Measurements from ENCODE around the gene TCF20.

The TCF20 gene

DNA sequence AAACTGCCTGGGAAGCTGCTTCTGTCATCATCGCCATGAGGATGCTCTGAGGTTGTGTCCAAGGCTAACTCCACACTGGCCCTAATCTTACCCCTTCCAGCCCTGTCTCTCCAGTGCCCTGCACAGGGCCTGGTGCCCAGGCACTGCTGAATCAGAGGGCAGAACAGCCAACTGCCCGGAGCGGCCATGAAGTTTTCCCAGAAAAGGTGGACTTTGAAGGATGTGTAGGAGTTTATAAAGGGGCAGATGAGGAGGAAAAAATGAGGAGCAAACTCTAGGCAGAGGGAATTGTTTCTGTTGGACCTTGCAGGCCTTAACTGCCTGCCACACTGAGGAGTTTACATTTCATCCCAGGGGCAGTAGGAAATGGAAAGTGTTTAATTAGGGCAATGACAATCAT, 39.4 kb upstream of the TCF20 start:
- no peaks in the 10 kb centered on the region for H3K9me3 ChIP-seq (ENCODE audit: insufficient read depth, low read depth, low read length)
- no peak overlapping the region for H3K9ac ChIP-seq (ENCODE audit: low read depth, low read length)
- H3K4me3 ChIP-seq (ENCODE audit: low read length): no peak overlapping the region
- no peak overlapping the region for H3K27ac ChIP-seq (ENCODE audit: low read depth, low read length)
- H3K36me3 ChIP-seq (ENCODE audit: insufficient read depth, low read length): no peaks in the 10 kb centered on the region
- H3K27me3 ChIP-seq (ENCODE audit: insufficient read depth, low read length): 0 out of 2 replicates have a peak, but pooled peaks cover 3% of the 10 kb centered on the region
- H3K4me1 ChIP-seq (ENCODE audit: insufficient read depth, low read length): peaks cover 24% of the 10 kb centered on the region
- 91% methylated on average over 3 of the region's 3 CpGs for WGBS

DNA sequence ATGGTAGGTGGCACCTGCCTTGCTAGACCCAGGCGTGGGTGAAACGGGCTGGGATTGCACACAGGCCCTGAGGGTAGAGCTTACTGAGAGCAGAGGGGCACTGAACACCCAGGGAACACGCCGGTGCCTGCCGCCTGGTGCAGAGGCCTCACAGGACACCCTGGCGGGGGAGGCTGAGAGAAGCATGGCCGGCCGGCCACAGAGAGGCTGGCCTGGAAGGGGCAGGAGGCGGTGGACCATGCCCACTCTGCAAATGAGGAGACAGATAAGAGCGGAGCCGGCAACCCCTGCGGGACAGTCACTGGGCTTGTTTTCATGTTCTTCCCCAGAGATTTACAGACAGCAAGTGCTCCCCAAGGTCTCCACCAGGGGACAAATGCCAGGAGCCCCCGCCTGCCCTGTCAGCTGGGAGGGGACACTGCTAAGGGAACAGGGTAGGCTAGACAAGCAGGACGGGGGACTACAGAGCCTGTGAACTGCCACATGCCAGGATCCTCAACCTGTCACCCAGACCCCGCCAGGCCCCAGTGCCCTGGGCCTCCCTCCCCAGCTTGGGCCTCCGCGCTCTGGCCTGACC, 38.5 kb upstream of the TCF20 start:
- no peak overlapping the region for H3K27ac ChIP-seq (ENCODE audit: low read depth, low read length)
- H3K4me3 ChIP-seq (ENCODE audit: low read length): no peak overlapping the region
- WGBS: 89% methylated on average over 17 of the region's 17 CpGs
- H3K36me3 ChIP-seq (ENCODE audit: insufficient read depth, low read length): no peaks in the 10 kb centered on the region
- H3K4me1 ChIP-seq (ENCODE audit: insufficient read depth, low read length): peaks cover 23% of the 10 kb centered on the region
- 0 out of 2 replicates have a peak, but pooled peaks cover 9% of the 10 kb centered on the region for H3K27me3 ChIP-seq (ENCODE audit: insufficient read depth, low read length)
- H3K9me3 ChIP-seq (ENCODE audit: insufficient read depth, low read depth, low read length): no peaks in the 10 kb centered on the region
- H3K9ac ChIP-seq (ENCODE audit: low read depth, low read length): no peak overlapping the region

DNA sequence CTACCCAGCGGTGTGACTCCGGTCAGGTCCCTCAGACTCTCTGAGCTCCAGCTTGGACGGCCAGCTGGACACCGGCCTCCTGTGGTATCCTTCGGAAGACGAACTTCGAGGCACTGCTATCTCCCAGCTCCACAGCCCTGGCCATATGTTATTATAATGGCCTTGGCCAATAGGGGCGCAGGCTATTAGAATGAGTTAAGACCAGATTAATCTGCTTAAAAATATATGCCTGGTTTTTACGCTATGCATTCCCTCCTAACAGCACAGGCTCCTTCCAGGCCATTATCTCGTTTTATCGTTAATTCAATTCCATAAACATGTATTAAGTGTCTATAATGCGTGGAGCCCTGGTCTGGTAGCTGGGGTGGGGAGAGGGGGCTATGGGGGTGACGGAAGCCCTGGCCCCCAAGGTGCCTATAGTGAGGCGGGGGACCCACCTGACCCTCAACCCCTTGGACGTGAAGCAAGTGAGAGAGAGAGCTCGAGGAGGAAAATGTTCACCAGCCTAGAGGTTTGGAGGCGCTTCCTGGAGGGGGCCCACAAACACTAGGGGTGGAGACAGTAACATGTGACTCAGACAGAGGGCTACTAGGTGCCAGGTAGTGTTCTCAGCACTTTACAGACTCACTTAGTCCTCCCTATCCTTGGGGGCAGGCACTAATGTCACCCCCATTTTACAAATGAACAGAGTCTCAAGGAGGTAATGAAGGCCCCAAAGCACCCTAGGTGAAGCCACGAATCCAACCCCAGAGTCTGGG, 37.5 kb upstream of the TCF20 start:
- no peak overlapping the region for H3K27ac ChIP-seq (ENCODE audit: low read depth, low read length)
- no peak overlapping the region for H3K4me3 ChIP-seq (ENCODE audit: low read length)
- no peaks in the 10 kb centered on the region for H3K36me3 ChIP-seq (ENCODE audit: insufficient read depth, low read length)
- no peak overlapping the region for H3K9ac ChIP-seq (ENCODE audit: low read depth, low read length)
- 0 out of 2 replicates have a peak, but pooled peaks cover 7% of the 10 kb centered on the region for H3K27me3 ChIP-seq (ENCODE audit: insufficient read depth, low read length)
- WGBS: 93% methylated on average over 18 of the region's 18 CpGs
- H3K9me3 ChIP-seq (ENCODE audit: insufficient read depth, low read depth, low read length): no peaks in the 10 kb centered on the region
- peaks cover 24% of the 10 kb centered on the region for H3K4me1 ChIP-seq (ENCODE audit: insufficient read depth, low read length)

DNA sequence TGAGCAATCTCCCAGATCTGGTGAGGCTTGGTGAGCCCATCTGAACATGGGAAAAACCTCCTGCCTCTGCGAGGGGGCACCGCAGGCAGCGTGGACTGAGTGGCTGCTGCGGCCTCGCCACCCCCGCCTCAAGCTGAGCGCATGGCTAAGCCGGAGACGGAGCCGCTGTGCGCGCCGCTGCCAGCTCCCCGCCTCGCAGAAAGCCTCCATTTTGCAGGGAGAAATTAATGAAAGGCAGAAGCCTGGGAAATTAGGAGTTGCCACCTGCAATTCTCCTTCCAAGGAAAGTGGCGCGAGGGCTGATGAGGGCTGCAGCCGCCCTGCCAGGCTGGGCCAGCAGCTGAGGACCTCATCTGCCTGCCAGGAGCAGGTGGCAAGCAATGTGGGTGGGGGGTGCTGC, 35.6 kb upstream of the TCF20 start:
- Histone ChIP-seq H3K27ac (ENCODE audit: low read depth, low read length) (no peak overlapping the region), H3K27me3 (ENCODE audit: insufficient read depth, low read length) (peaks cover 6% of the 10 kb centered on the region; the same call in 1 of the 2 replicates), H3K9me3 (ENCODE audit: insufficient read depth, low read depth, low read length) (no peaks in the 10 kb centered on the region), H3K4me1 (ENCODE audit: insufficient read depth, low read length) (peaks cover 30% of the 10 kb centered on the region), H3K9ac (ENCODE audit: low read depth, low read length) (no peak overlapping the region), H3K4me3 (ENCODE audit: low read length) (no peak overlapping the region), H3K36me3 (ENCODE audit: insufficient read depth, low read length) (no peaks in the 10 kb centered on the region)
- 79% methylated on average over 18 of the region's 18 CpGs for WGBS

DNA sequence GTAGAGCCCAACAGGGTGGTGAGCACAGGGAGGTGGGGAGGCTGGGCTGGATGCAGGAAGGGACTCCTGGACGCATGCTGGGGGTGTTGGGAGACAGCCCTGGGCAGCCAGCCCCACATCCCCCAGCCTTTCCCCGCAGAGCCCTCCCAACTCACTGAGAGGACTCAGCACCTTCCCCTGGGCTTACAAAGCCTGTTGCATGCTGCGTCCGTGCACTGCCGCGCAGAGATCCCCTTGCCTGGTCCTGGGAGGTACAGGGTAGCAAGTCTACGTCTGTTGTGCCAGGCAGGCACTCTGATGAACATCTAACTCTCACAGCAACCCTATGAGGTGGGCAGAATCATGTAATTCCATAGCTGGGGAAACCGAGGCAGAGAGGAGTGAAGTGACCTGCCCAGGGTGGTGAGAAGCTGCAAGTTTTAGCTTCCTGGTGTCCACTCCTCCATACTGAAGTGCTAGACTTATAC, 33.9 kb upstream of the TCF20 start:
- Histone ChIP-seq H3K4me1 (ENCODE audit: insufficient read depth, low read length) (peaks cover 40% of the 10 kb centered on the region), H3K36me3 (ENCODE audit: insufficient read depth, low read length) (no peaks in the 10 kb centered on the region), H3K4me3 (ENCODE audit: low read length) (peak overlapping the region; percentile 38), H3K27me3 (ENCODE audit: insufficient read depth, low read length) (peaks cover 6% of the 10 kb centered on the region; the same call in 1 of the 2 replicates), H3K9ac (ENCODE audit: low read depth, low read length) (no peak overlapping the region), H3K27ac (ENCODE audit: low read depth, low read length) (no peak overlapping the region), H3K9me3 (ENCODE audit: insufficient read depth, low read depth, low read length) (no peaks in the 10 kb centered on the region)
- WGBS: 20% methylated on average over 8 of the region's 8 CpGs

DNA sequence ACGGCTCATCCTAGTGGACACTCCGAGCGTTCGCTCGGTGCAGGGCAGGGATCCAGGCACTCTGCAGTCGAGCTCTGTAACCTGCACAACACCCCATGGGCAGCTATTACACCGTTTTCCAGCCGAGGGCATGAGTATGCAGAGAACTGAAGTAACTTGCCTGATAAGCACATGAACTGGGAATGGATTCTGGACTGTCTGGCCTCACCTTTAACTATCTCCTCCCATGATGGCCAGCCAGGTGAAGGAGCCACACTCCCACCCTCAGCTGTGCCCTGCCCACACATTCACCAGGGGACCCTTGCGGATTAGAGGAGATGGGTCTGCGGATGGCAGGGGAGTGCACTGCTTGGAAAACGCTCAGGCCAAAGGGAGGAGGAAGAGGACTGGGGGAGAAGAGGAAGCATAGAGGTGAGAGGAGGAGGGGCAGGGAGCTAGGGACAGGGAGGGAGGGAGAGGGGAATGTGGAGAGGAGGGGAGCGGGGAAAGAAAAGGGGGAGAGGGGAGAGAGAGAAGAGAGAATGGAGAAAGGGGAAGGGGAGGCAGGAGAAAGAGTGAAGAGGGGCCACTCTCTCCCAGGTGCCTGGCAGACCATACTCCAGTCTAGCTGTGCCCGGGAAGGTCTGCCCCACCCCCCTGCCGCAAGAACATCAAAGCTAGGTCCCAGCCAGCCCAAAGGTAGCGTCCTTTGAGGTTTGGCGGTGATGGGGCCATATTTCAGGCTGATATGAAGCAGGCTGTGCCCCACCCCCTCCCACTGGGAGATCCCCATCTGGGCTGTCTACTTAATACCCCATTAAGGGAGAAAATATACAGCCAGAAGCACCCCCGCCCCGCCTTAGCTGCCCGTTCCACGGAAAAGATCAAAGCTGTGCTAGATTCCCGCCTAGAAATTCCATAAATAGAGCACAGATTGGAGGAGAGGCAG, 33.2 kb upstream of the TCF20 start:
- peaks cover 47% of the 10 kb centered on the region for H3K4me1 ChIP-seq (ENCODE audit: insufficient read depth, low read length)
- H3K9me3 ChIP-seq (ENCODE audit: insufficient read depth, low read depth, low read length): no peaks in the 10 kb centered on the region
- no peak overlapping the region for H3K9ac ChIP-seq (ENCODE audit: low read depth, low read length)
- peaks cover 6% of the 10 kb centered on the region; the same call in 1 of the 2 replicates for H3K27me3 ChIP-seq (ENCODE audit: insufficient read depth, low read length)
- H3K36me3 ChIP-seq (ENCODE audit: insufficient read depth, low read length): no peaks in the 10 kb centered on the region
- peak overlapping the region; percentile 38 for H3K4me3 ChIP-seq (ENCODE audit: low read length)
- H3K27ac ChIP-seq (ENCODE audit: low read depth, low read length): no peak overlapping the region
- WGBS: 21% methylated on average over 21 of the region's 21 CpGs

DNA sequence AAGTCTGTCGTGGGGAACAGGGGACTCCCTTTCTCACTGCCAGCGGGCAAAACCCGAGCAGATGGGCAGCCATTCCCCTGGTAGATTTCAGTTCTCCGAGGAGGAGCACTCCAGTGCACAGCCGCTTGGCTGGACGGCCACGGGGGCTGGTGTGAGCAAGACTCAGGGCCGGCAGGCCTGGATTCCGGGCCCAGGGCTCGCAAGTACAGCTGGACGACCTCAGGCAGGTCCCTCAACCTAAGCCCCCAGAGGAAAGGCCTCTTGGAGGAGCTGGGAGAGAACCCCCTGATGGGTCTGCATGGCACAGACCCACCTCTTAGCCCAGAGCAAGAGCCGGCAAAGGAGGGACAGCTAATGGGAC, 31.3 kb upstream of the TCF20 start:
- no peak overlapping the region for H3K9ac ChIP-seq (ENCODE audit: low read depth, low read length)
- no peak overlapping the region for H3K4me3 ChIP-seq (ENCODE audit: low read length)
- no peaks in the 10 kb centered on the region for H3K9me3 ChIP-seq (ENCODE audit: insufficient read depth, low read depth, low read length)
- 76% methylated on average over 12 of the region's 12 CpGs for WGBS
- no peak overlapping the region for H3K27ac ChIP-seq (ENCODE audit: low read depth, low read length)
- H3K36me3 ChIP-seq (ENCODE audit: insufficient read depth, low read length): no peaks in the 10 kb centered on the region
- peaks cover 61% of the 10 kb centered on the region for H3K4me1 ChIP-seq (ENCODE audit: insufficient read depth, low read length)
- peaks cover 6% of the 10 kb centered on the region; the same call in 1 of the 2 replicates for H3K27me3 ChIP-seq (ENCODE audit: insufficient read depth, low read length)

DNA sequence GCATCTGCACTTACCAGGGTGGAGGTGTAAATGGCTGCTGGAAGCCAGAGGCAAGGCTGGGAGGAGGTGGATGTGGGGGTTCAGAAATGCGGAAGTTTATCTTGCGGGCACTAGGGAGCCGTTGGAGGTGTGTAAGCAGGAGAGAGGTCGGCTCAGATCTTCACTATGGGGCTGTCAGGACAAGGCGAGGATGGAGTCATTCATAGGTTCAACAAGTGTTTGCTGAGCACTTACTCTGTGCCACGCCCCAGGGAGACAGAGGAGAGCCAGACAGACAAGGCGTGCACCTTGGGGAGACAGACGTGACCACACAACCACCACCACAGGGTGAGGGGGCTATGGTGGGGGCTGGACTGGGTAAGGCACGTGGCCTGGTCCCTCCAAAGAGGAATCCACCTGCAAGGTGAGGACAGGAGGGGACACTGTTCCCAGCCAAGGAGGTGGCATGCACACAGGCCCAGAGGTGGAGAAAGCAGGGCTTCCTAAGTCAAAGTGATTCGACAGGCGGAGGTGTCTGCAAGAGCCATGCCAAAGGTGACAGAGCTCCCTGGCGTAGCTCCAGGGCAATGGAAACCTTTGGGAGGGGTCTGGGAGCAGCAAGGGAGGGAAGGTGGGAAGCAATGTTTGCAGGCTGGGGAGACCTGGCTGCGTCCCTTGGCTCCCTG, 30.8 kb upstream of the TCF20 start:
- WGBS: 73% methylated on average over 13 of the region's 13 CpGs
- Histone ChIP-seq H3K36me3 (ENCODE audit: insufficient read depth, low read length) (no peaks in the 10 kb centered on the region), H3K27me3 (ENCODE audit: insufficient read depth, low read length) (peaks cover 6% of the 10 kb centered on the region; the same call in 1 of the 2 replicates), H3K9ac (ENCODE audit: low read depth, low read length) (no peak overlapping the region), H3K27ac (ENCODE audit: low read depth, low read length) (no peak overlapping the region), H3K4me1 (ENCODE audit: insufficient read depth, low read length) (peaks cover 61% of the 10 kb centered on the region), H3K9me3 (ENCODE audit: insufficient read depth, low read depth, low read length) (no peaks in the 10 kb centered on the region), H3K4me3 (ENCODE audit: low read length) (no peak overlapping the region)

DNA sequence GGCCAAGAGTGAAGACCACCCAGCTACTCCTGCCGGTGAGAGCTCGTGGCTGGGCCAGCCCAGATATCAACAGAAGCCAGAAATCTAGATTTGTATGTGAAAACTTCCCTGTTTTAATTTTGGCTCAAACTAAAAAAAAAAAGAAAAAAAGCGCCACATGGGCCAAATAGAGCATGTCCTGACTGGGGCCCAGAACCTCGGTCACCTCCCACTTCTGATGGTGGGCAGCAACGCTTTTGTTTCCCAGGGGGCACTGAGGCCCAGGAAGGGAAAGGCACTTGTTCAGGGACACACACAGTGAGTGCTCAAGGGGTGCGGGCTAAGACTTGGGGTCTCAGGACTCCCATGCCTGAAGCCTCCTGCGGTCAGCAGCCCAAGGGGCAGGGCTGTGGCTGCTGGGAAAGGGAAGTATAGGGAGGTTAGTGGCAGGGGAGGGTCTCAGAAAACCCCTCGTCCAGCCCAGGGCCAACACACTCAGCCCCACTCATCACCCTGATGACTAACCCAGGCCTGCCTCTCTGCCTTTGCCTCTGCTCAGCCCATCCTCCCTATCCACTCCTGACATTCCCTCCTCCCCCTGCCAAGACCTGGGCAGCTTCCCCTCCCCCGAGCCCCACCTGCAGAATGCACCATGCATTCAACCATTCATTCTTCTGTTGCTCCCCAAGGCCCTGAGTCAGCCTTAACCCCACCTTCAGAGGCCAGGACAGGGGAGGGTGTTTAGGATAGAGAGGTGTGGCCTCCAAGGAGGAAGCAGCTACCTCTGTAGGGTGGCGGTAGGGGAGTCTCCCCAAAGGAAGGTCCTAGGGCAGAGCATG, 30.0 kb upstream of the TCF20 start:
- Histone ChIP-seq H3K9ac (ENCODE audit: low read depth, low read length) (peak overlapping the region; percentile 54), H3K4me3 (ENCODE audit: low read length) (peak overlapping the region; percentile 45)

More for the DNA sequence above, 30.0 kb upstream of the TCF20 start:
- Histone ChIP-seq H3K9me3 (ENCODE audit: insufficient read depth, low read depth, low read length) (no peaks in the 10 kb centered on the region), H3K36me3 (ENCODE audit: insufficient read depth, low read length) (no peaks in the 10 kb centered on the region), H3K27me3 (ENCODE audit: insufficient read depth, low read length) (peaks cover 6% of the 10 kb centered on the region; the same call in 1 of the 2 replicates), H3K27ac (ENCODE audit: low read depth, low read length) (peak overlapping the region; percentile 62), H3K4me1 (ENCODE audit: insufficient read depth, low read length) (peaks cover 61% of the 10 kb centered on the region)
- WGBS: 34% methylated on average over 10 of the region's 10 CpGs

All from HUES64 (cell line).